HepG2 (cell line): ENCODE measurements around the gene MEIS1. TPM values are rescaled to one million over a fixed set of nuclear protein-coding genes. Genes with fewer than 3 reads are reported as not detected.

ENCODE experiments used
- ATAC-seq: fragments of 200-7000 bp; cut with Tn5 transposase; 3 replicates; pipeline ENCODE4 v1.9.1; 2020; ENCODE audit warnings: mild to moderate bottlenecking, moderate library complexity
- BruUV-seq: library from RNA; stranded (reverse); fragments of 400-500 nt; replicated peaks from 2 replicates; lab custom pipeline; 2021; lab: Mats Ljungman, UMichigan
- CTCF ChIA-PET: fragments of 300-600 bp; formaldehyde crosslinking; extraction: SDS; loops from one replicate; lab custom pipeline; 2021; ENCODE audit warnings: low total read pairs, inconsistent platforms, low intra/inter-chr PET ratio; lab: Yijun Ruan, JAX
- POLR2A ChIA-PET: fragments of 350-600 bp; sonication (Branson Sonifier 250); formaldehyde crosslinking; loops from one replicate; lab custom pipeline; 2020; ENCODE audit warnings: antibody characterized with exemption, inconsistent platforms; lab: Yijun Ruan, JAX
- DNase-seq: peaks from one replicate; pipeline ENCODE4 v3.0.0-alpha.2; 2015; ENCODE audit warnings: low spot score
- FAIRE-seq: peaks from 3 replicates; lab custom pipeline; 2011; peaks lifted over from hg19 to GRCh38; lab: Jason Lieb, UNC
- H2AFZ ChIP-seq: one replicate; pipeline ENCODE4 v1.6.1; 2011; ENCODE audit warnings: low read length, inconsistent platforms
- H3K27ac ChIP-seq: fragments of 300-600 bp; 3 replicates; pipeline ENCODE4 v1.8.0; 2011; ENCODE audit warnings: mixed run types, mild to moderate bottlenecking, mixed read lengths, low read length, inconsistent platforms; ENCODE audit not compliant: insufficient read depth; ENCODE audit errors: extremely low read length
- H3K27me3 ChIP-seq, 2 experiments: fragments of 200-600 bp in 1 of 2; 2 replicates in 1 of 2; 3 replicates in 1 of 2; pipeline versions ENCODE4 v1.6.0 to v1.8.0; 2011; ENCODE audit warnings: low read length in 2 of 2, mild to moderate bottlenecking in 2 of 2, moderate library complexity in 2 of 2, inconsistent platforms in 1 of 2; ENCODE audit not compliant: insufficient read depth in 2 of 2, control insufficient read depth in 1 of 2
- H3K36me3 ChIP-seq, 2 experiments: fragments of 200-600 bp in 1 of 2; replicated peaks in 1 of 2; 2 replicates in 1 of 2; 3 replicates in 1 of 2; pipeline versions ENCODE4 v1.5.1 to v1.8.0; 2011; ENCODE audit warnings: low read length in 2 of 2, inconsistent platforms in 1 of 2; ENCODE audit not compliant: insufficient read depth in 2 of 2, control insufficient read depth in 1 of 2
- H3K4me1 ChIP-seq: 2 replicates; pipeline ENCODE4 v1.5.1; 2012; ENCODE audit warnings: low read length, inconsistent platforms; ENCODE audit not compliant: insufficient read depth
- H3K4me2 ChIP-seq: 2 replicates; pipeline ENCODE4 v1.6.0; 2011; ENCODE audit warnings: low read depth, low read length, inconsistent platforms
- H3K4me3 ChIP-seq, 3 experiments: fragments of 200-600 bp in 1 of 3; sonication (generic), shearing (Covaris generic) in 1 of 3; replicated peaks in 1 of 3; 2 replicates each; pipeline ENCODE4 v1.5.1; 2011 to 2016; ENCODE audit warnings: low read length in 3 of 3, inconsistent platforms in 2 of 3, low read depth in 2 of 3, mild to moderate bottlenecking in 2 of 3, control low read depth in 1 of 3, mixed read lengths in 1 of 3; ENCODE audit not compliant: insufficient read depth in 1 of 3
- H3K79me2 ChIP-seq: one replicate; pipeline ENCODE4 v1.6.1; 2011; ENCODE audit warnings: low read length, inconsistent platforms; ENCODE audit not compliant: insufficient read depth
- H3K9ac ChIP-seq: 2 replicates; pipeline ENCODE4 v1.6.0; 2011; ENCODE audit warnings: mild to moderate bottlenecking, low read depth, low read length, inconsistent platforms; ENCODE audit not compliant: insufficient read depth
- H3K9me3 ChIP-seq: 2 replicates; pipeline ENCODE4 v1.5.1; 2012; ENCODE audit warnings: mild to moderate bottlenecking, low read length
- H4K20me1 ChIP-seq: 2 replicates; pipeline ENCODE4 v1.6.0; 2011; ENCODE audit warnings: inconsistent platforms, mild to moderate bottlenecking, low read length, moderate library complexity; ENCODE audit not compliant: insufficient read depth
- CENPT ChIP-seq: sonication (generic); formaldehyde crosslinking; IDR thresholded peaks from 2 replicates; pipeline ENCODE4 v1.8.0; 2022; ENCODE audit warnings: low read depth, mild to moderate bottlenecking, moderate library complexity, missing genetic modification reagents
- CHD2 ChIP-seq: IDR thresholded peaks from 2 replicates; pipeline ENCODE4 v1.6.1; 2011; ENCODE audit warnings: low read depth, low read length, improper control_type of control experiment
- HNRNPLL ChIP-seq: fragments of 200-400 bp; formaldehyde crosslinking; IDR thresholded peaks from 2 replicates; pipeline ENCODE4 v1.6.1; 2017; ENCODE audit warnings: mild to moderate bottlenecking, low read depth, low read length; ENCODE audit not compliant: poor library complexity, severe bottlenecking
- MEIS2 ChIP-seq: sonication (generic); formaldehyde crosslinking; IDR thresholded peaks from 2 replicates; pipeline ENCODE4 v1.9.0; 2021; ENCODE audit warnings: mild to moderate bottlenecking, missing genetic modification reagents
- ONECUT2 ChIP-seq: sonication (generic); formaldehyde crosslinking; IDR thresholded peaks from 2 replicates; pipeline ENCODE4 v1.4.0; 2020; ENCODE audit warnings: missing genetic modification reagents
- RBAK ChIP-seq: sonication (generic); formaldehyde crosslinking; IDR thresholded peaks from 2 replicates; pipeline ENCODE4 v1.5.1; 2020; ENCODE audit warnings: mild to moderate bottlenecking, missing genetic modification reagents
- RFXANK ChIP-seq: IDR thresholded peaks from 2 replicates; pipeline ENCODE4 v1.6.1; 2016
- SMAD1 ChIP-seq: sonication (generic); formaldehyde crosslinking; IDR thresholded peaks from 2 replicates; pipeline ENCODE4 v1.4.0; 2020; ENCODE audit warnings: missing genetic modification reagents, low read depth, mild to moderate bottlenecking, borderline replicate concordance
- SMAD9 ChIP-seq: sonication (generic); formaldehyde crosslinking; IDR thresholded peaks from 2 replicates; pipeline ENCODE4 v1.5.1; 2020; ENCODE audit warnings: mild to moderate bottlenecking, missing genetic modification reagents
- ZBTB7B ChIP-seq: sonication (generic); formaldehyde crosslinking; IDR thresholded peaks from 2 replicates; pipeline ENCODE4 v1.4.0; 2020; ENCODE audit warnings: missing genetic modification reagents
- ZNF564 ChIP-seq: sonication (generic); formaldehyde crosslinking; IDR thresholded peaks from 2 replicates; pipeline ENCODE4 v1.8.1; 2023; ENCODE audit warnings: mild to moderate bottlenecking, missing genetic modification reagents
- WGBS: methylation state at CpG from one replicate; pipeline ENCODE4 v1.1.6; 2017; ENCODE audit warnings: low lambda C conversion rate; 5-methylcytosine and 5-hydroxymethylcytosine counted together
- in situ Hi-C: cut with HindIII; loops from 2 replicates; pipeline ENCODE4 v1.10.0; 2017; ENCODE audit warnings: low pct_unique_long_range_greater_than_20kb; ENCODE audit not compliant: extremely low pct_ligation_motif_present
- intact Hi-C: fragments of 100-400 bp; cut with micrococcal nuclease; formaldehyde crosslinking; loops from one replicate; pipeline ENCODE4 v1.10.0; 2022; ENCODE audit not compliant: unreplicated experiment
- polyA plus RNA-seq, 8 experiments: library from polyadenylated mRNA; depleted of rRNA in 3 of 8; stranded (reverse) in 7 of 8; unstranded in 1 of 8; fragments of >200 nt; fragmentation: Illumina TruSeq in 4 of 8; extraction: Trizol in 4 of 8; gene quantifications; 2 replicates each; pipeline versions ENCODE4 v1.2.1 to v1.2.3, GENCODE V29; 2011 to 2016; ENCODE audit warnings: low read depth in 4 of 8, missing spikeins in 1 of 8, mixed read lengths in 1 of 8; ENCODE audit not compliant: insufficient read depth in 1 of 8
- total RNA-seq, 5 experiments: library from RNA; depleted of rRNA; stranded (reverse); fragments of >200 nt; fragmentation: Illumina TruSeq; extraction: Trizol; gene quantifications; 2 replicates each; pipeline ENCODE4 v1.2.3, GENCODE V29; 2016; ENCODE audit warnings: low read depth in 1 of 5
- TF ChIP-seq, protein P1 (sequence below): sonication (generic); formaldehyde crosslinking; IDR thresholded peaks from 2 replicates; pipeline ENCODE4 v1.8.0; 2022; ENCODE audit warnings: missing genetic modification reagents, mild to moderate bottlenecking, borderline replicate concordance
- TF ChIP-seq, protein P2 (sequence below): sonication (generic); formaldehyde crosslinking; conservative IDR thresholded peaks from 2 replicates; pipeline ENCODE4 v1.4.0; 2020; ENCODE audit warnings: missing genetic modification reagents
- TF ChIP-seq, protein P3 (sequence below): sonication (generic); formaldehyde crosslinking; IDR thresholded peaks from 2 replicates; pipeline ENCODE4 v1.4.0; 2020; ENCODE audit warnings: mild to moderate bottlenecking, missing genetic modification reagents
- TF ChIP-seq, protein P4 (sequence below): sonication (generic); formaldehyde crosslinking; IDR thresholded peaks from 2 replicates; pipeline ENCODE4; 2020; ENCODE audit warnings: missing genetic modification reagents, mild to moderate bottlenecking, borderline replicate concordance
- TF ChIP-seq, protein P5 (sequence below): sonication (generic); formaldehyde crosslinking; IDR thresholded peaks from 2 replicates; pipeline ENCODE4 v1.4.0; 2020; ENCODE audit warnings: missing genetic modification reagents, borderline replicate concordance

MEIS1 gene
- total and polyA plus RNA-seq, 2 of the 13 experiments (the other 11 are each of a cell fraction or from before 2014, with no cell fraction given), result 3.8 to 6.0 TPM

DNA sequence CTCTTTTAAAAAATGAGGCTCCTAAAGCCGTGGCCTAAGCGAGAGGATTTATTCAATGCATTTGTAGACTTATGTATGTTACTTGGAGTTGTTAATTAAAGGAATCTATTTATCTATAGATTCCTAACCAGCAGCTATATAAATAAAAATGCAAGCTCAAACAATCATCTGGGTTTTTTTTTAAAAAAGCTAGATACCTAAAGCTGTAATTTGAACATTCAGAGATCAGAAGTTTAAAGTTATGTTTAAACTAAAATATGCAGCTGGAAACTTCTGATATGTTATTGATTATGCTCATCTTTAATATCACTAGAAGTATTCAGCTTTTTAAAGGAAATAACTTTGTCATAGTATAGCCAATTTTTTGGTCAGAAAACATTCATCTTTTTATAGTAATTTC, 1.0 kb downstream of the MEIS1 start:
- in situ Hi-C loops (loop anchor here (10.0 to 25.0 kb wide), 5 partner anchors 776 to 1601 kb away; no protein-coding TSS in a partner anchor), intact Hi-C loops (loop anchor here (1.0 kb wide), 1 partner anchor 139 kb away; no protein-coding TSS in a partner anchor)
- BruUV-seq, result no TSS peak
- H3K9ac ChIP-seq, result peak overlapping the region; percentile 66
- no peaks in the 10 kb centered on the region for H3K9me3 ChIP-seq
- no peak for DNase-seq
- no peak overlapping the region for H2AFZ ChIP-seq
- peak overlapping the region; percentile 99 for H3K4me2 ChIP-seq
- no peaks in the 10 kb centered on the region for H4K20me1 ChIP-seq
- WGBS, result 1% methylated on average over 2 of the region's 2 CpGs
- H3K79me2 ChIP-seq, result no peaks in the 10 kb centered on the region
- ATAC-seq, result no peak
- H3K4me3 ChIP-seq, result peak overlapping the region; percentile 71 to 93 (median 85); a peak in 5 of 6 replicates
- peak; percentile 34 for FAIRE-seq
- H3K27me3 ChIP-seq, result peaks cover 0 to 11% of the 10 kb centered on the region in 2 experiments; a peak in 3 of 5 replicates
- no peaks in the 10 kb centered on the region; a peak in 1 of 5 replicates for H3K36me3 ChIP-seq
- CTCF ChIA-PET, result no interaction called here
- POLR2A ChIA-PET, result interaction anchor here (0.7 kb wide), 1 partner anchor 22 kb away, joined by 3 read pairs; no protein-coding TSS in a partner anchor
- H3K27ac ChIP-seq, result no peak overlapping the region
- H3K4me1 ChIP-seq, result peaks cover 19% of the 10 kb centered on the region
- TF ChIP-seq, protein P1, sequence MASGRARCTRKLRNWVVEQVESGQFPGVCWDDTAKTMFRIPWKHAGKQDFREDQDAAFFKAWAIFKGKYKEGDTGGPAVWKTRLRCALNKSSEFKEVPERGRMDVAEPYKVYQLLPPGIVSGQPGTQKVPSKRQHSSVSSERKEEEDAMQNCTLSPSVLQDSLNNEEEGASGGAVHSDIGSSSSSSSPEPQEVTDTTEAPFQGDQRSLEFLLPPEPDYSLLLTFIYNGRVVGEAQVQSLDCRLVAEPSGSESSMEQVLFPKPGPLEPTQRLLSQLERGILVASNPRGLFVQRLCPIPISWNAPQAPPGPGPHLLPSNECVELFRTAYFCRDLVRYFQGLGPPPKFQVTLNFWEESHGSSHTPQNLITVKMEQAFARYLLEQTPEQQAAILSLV, result no peak
- TF ChIP-seq, protein P2, sequence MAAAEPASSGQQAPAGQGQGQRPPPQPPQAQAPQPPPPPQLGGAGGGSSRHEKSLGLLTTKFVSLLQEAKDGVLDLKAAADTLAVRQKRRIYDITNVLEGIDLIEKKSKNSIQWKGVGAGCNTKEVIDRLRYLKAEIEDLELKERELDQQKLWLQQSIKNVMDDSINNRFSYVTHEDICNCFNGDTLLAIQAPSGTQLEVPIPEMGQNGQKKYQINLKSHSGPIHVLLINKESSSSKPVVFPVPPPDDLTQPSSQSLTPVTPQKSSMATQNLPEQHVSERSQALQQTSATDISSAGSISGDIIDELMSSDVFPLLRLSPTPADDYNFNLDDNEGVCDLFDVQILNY, result no peak
- TF ChIP-seq, protein P3, sequence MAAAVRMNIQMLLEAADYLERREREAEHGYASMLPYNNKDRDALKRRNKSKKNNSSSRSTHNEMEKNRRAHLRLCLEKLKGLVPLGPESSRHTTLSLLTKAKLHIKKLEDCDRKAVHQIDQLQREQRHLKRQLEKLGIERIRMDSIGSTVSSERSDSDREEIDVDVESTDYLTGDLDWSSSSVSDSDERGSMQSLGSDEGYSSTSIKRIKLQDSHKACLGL (CRISPR knock-in tag), result no peak
- TF ChIP-seq, protein P4, sequence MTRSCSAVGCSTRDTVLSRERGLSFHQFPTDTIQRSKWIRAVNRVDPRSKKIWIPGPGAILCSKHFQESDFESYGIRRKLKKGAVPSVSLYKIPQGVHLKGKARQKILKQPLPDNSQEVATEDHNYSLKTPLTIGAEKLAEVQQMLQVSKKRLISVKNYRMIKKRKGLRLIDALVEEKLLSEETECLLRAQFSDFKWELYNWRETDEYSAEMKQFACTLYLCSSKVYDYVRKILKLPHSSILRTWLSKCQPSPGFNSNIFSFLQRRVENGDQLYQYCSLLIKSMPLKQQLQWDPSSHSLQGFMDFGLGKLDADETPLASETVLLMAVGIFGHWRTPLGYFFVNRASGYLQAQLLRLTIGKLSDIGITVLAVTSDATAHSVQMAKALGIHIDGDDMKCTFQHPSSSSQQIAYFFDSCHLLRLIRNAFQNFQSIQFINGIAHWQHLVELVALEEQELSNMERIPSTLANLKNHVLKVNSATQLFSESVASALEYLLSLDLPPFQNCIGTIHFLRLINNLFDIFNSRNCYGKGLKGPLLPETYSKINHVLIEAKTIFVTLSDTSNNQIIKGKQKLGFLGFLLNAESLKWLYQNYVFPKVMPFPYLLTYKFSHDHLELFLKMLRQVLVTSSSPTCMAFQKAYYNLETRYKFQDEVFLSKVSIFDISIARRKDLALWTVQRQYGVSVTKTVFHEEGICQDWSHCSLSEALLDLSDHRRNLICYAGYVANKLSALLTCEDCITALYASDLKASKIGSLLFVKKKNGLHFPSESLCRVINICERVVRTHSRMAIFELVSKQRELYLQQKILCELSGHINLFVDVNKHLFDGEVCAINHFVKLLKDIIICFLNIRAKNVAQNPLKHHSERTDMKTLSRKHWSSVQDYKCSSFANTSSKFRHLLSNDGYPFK (CRISPR knock-in tag), result no peak
- TF ChIP-seq RBAK (CRISPR knock-in tag) (no peak), CHD2 (no peak), SMAD1 (CRISPR knock-in tag) (no peak), RFXANK (CRISPR knock-in tag) (no peak), CENPT (CRISPR knock-in tag) (no peak), ZNF564 (CRISPR knock-in tag) (no peak), ONECUT2 (no peak), MEIS2 (CRISPR knock-in tag) (no peak), SMAD9 (no peak), HNRNPLL (no peak), ZBTB7B (CRISPR knock-in tag) (no peak)
- TF ChIP-seq, protein P5, sequence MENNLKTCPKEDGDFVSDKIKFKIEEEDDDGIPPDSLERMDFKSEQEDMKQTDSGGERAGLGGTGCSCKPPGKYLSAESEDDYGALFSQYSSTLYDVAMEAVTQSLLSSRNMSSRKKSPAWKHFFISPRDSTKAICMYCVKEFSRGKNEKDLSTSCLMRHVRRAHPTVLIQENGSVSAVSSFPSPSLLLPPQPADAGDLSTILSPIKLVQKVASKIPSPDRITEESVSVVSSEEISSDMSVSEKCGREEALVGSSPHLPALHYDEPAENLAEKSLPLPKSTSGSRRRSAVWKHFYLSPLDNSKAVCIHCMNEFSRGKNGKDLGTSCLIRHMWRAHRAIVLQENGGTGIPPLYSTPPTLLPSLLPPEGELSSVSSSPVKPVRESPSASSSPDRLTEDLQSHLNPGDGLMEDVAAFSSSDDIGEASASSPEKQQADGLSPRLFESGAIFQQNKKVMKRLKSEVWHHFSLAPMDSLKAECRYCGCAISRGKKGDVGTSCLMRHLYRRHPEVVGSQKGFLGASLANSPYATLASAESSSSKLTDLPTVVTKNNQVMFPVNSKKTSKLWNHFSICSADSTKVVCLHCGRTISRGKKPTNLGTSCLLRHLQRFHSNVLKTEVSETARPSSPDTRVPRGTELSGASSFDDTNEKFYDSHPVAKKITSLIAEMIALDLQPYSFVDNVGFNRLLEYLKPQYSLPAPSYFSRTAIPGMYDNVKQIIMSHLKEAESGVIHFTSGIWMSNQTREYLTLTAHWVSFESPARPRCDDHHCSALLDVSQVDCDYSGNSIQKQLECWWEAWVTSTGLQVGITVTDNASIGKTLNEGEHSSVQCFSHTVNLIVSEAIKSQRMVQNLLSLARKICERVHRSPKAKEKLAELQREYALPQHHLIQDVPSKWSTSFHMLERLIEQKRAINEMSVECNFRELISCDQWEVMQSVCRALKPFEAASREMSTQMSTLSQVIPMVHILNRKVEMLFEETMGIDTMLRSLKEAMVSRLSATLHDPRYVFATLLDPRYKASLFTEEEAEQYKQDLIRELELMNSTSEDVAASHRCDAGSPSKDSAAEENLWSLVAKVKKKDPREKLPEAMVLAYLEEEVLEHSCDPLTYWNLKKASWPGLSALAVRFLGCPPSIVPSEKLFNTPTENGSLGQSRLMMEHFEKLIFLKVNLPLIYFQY (CRISPR knock-in tag), result no peak
